Measurements from ENCODE around the gene LMF1.

Gene LMF1

DNA sequence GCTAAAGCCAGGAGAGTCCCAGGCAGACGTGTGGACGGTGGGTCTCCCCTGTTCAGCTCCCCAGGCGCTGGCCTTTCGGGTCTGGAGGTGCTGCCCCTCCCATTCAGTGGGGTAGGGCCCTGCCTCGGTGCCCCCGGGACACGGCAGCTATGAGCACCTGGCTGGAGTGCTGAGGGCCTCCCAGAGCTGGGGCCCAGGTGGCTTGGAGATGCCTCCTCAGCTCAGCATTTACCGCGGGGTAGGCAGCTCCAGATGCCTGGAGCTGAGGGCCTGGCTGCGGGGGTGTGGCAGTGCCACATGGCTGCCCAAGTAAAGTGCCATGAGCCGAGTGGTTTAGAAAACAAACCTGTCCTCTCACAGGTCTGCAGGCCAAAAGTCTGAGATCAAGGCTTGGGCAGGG lies 30.3 kb upstream of the LMF1 start:
- H3K27ac ChIP-seq: no peak overlapping the region
- TF ChIP-seq ZFX (IDR thresholded peaks at IDR 0.05; ENCODE audit: borderline replicate concordance): no peak
- TF ChIP-seq, protein P1, sequence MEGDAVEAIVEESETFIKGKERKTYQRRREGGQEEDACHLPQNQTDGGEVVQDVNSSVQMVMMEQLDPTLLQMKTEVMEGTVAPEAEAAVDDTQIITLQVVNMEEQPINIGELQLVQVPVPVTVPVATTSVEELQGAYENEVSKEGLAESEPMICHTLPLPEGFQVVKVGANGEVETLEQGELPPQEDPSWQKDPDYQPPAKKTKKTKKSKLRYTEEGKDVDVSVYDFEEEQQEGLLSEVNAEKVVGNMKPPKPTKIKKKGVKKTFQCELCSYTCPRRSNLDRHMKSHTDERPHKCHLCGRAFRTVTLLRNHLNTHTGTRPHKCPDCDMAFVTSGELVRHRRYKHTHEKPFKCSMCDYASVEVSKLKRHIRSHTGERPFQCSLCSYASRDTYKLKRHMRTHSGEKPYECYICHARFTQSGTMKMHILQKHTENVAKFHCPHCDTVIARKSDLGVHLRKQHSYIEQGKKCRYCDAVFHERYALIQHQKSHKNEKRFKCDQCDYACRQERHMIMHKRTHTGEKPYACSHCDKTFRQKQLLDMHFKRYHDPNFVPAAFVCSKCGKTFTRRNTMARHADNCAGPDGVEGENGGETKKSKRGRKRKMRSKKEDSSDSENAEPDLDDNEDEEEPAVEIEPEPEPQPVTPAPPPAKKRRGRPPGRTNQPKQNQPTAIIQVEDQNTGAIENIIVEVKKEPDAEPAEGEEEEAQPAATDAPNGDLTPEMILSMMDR (IDR thresholded peaks at IDR 0.05): no peak

DNA sequence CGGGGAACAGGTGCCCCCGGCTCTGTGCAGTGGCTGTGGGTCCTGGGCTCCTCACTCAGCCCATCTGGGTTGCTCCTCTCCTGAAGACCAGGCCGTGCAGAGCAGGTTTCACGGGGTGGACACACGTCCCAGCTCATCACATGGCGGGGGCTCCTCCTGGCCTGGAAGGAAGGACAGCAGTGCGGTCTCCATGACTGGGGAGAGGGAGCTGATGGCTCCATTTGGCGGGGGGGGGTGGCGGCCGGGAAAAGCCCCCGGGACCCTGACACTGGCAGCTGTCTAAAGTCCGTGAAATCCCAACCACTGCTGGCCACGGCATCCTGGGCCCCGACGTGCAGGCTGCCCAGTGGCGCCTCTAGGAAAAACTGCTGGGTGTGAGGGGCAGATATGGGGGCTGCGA lies 29.8 kb upstream of the LMF1 start:
- H3K27ac ChIP-seq: no peak overlapping the region
- no peak for TF ChIP-seq ZFX (IDR thresholded peaks at IDR 0.05; ENCODE audit: borderline replicate concordance)
- TF ChIP-seq, protein P1 (IDR thresholded peaks at IDR 0.05): no peak

DNA sequence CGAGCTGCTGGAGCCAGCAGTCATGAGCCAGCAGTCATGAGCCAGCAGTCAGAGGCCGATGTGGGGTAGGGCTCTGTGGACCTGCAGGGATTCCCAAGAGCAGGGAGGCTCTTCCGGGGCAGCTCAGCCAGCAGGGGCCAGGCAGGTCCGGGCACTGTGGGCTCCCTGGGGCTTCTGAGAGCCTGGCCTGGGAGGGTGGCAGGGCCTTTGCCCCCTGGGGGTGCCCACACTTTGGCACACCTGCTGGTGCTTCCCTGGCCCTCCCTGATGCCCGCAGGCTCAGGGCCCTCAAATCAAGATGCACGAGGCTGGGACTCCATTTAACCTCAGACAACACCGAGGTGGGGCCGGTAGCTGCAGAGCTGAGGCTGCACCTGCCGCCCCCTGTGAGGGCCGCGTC lies 28.9 kb upstream of the LMF1 start:
- TF ChIP-seq, protein P1 (IDR thresholded peaks at IDR 0.05): no peak
- no peak for TF ChIP-seq ZFX (IDR thresholded peaks at IDR 0.05; ENCODE audit: borderline replicate concordance)
- H3K27ac ChIP-seq: no peak overlapping the region

DNA sequence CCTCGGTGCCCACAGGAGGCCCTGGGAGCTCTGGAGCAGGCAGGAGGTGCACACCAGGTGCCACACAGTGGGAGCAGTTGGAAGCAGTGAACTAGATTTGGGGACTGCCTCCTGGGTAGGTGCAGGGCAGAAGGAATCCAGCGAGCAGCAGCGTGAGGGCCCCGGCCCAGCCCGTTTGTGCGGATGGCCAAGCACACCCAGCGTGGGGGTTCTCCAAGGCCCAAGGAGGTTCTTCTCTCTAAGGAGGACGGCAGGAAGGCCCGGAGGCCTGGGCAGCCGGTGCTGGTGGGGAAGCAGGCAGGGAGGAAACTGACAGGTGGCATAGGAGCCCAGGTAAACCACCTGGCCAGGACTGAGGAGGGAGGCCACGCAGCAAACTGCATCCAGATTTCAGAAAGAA lies 27.8 kb upstream of the LMF1 start:
- TF ChIP-seq ZFX (IDR thresholded peaks at IDR 0.05; ENCODE audit: borderline replicate concordance): no peak
- TF ChIP-seq, protein P1 (IDR thresholded peaks at IDR 0.05): no peak
- no peak overlapping the region for H3K27ac ChIP-seq

DNA sequence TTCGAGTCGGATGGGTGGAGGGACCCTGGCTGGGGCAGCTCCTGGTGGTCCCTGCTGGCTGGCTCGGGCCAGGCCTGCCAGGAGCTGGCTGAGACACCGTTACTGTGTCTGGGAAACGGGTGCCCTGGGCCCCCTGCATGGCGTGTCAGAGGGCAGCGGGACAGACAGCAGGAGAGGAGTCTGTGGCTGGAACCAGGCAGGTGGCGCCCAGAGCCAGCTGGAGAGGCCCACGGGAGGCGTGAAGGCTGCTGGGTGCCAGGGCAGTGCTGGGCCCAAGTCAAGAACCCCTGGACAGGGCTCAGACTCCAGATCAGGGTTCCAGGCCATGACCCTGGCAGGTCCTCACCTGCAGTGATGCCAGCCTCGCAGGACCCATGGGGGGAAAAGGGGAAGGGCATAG lies 27.4 kb upstream of the LMF1 start:
- no peak overlapping the region for H3K27ac ChIP-seq

DNA sequence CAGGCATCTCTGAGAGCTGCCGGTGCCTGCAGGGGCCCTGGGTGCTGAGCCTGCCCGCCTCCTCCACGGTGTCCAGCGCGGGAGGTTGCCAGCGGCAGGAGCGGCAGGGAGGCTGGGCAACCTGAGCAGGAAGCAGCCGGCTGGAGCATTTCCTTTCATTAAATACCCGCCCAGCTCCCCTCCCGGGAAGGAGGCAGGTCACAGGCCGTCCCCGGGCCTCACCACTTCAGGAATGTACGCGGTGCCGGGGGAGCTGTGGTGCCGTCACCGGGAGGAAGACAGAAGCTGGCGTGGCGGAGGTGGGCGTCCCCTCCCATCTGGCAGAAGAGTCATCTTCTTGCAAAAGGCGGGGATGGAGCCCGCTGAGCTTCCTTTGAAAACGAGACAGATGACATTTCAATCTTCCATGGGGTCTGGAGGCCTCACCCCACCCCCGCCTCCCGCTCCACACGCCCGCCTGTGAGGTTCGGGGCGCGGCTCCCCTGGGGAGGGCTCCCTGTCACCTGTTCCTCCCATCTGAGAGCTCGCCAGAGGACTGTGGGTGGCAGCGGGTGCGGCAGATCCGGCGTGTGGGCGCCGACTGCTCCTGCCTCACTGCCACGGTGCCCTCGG lies 26.8 kb upstream of the LMF1 start:
- no peak overlapping the region for H3K27ac ChIP-seq

More for the DNA sequence above, 27.4 kb upstream of the LMF1 start:
- TF ChIP-seq, protein P1 (IDR thresholded peaks at IDR 0.05): no peak
- TF ChIP-seq ZFX (IDR thresholded peaks at IDR 0.05; ENCODE audit: borderline replicate concordance): no peak

DNA sequence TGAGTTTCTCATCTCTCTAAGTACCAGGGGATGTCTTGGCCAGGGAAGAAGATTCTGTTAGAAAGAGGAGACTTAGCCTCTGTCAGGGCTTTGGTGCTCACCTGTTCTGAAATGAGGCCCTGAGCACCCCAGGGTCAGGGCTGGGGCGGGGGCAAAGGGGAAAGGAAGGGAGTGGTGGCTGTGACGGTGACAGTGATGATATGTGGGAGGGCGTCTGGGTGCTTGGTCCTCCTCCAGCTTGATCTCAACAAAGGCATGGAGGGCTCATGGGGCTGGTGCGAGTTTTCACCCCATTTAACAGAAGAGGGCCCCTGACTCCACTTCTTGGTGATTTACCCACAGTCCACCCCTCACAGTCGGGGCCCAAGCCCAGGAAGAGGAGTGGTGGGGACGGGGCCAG lies 25.9 kb upstream of the LMF1 start:
- no peak for TF ChIP-seq ZFX (IDR thresholded peaks at IDR 0.05; ENCODE audit: borderline replicate concordance)
- TF ChIP-seq, protein P1 (IDR thresholded peaks at IDR 0.05): no peak
- no peak overlapping the region for H3K27ac ChIP-seq

More for the DNA sequence above, 26.8 kb upstream of the LMF1 start:
- no peak for TF ChIP-seq ZFX (IDR thresholded peaks at IDR 0.05; ENCODE audit: borderline replicate concordance)
- TF ChIP-seq, protein P1 (IDR thresholded peaks at IDR 0.05): no peak
